HepG2 (cell line): ENCODE results near the gene PARP3. TPM values are rescaled to one million over a fixed set of nuclear protein-coding genes. Genes with fewer than 3 reads are reported as not detected.
A peak's percentile ranks its signal among the peaks of the same experiment; 100 is the strongest.

Experiments
- CREB3 ChIP-seq: sonication (generic); formaldehyde crosslinking; IDR thresholded peaks from 2 replicates; pipeline ENCODE4 v1.5.0; 2020; ENCODE audit warnings: missing genetic modification reagents
- NFAT5 ChIP-seq: sonication (generic); formaldehyde crosslinking; IDR thresholded peaks from 2 replicates; pipeline ENCODE4 v1.4.0; 2020; ENCODE audit warnings: missing genetic modification reagents
- PAX8 ChIP-seq: sonication (generic); formaldehyde crosslinking; IDR thresholded peaks from 2 replicates; pipeline ENCODE4 v1.8.0; 2022; ENCODE audit warnings: mild to moderate bottlenecking, missing genetic modification reagents, borderline replicate concordance
- PCBP1 ChIP-seq: fragments of 200-400 bp; formaldehyde crosslinking; IDR thresholded peaks from 2 replicates; pipeline ENCODE4 v1.6.1; 2017; ENCODE audit warnings: mild to moderate bottlenecking, low read depth, low read length, borderline replicate concordance
- RARA ChIP-seq: IDR thresholded peaks from 2 replicates; pipeline ENCODE4 v1.6.1; 2016; ENCODE audit warnings: missing genetic modification reagents, missing compliant biosample characterization
- ZNF30 ChIP-seq: sonication (generic); formaldehyde crosslinking; IDR thresholded peaks from 2 replicates; pipeline ENCODE4 v1.5.0; 2020; ENCODE audit warnings: mild to moderate bottlenecking, missing genetic modification reagents
- ZNF550 ChIP-seq: sonication (generic); formaldehyde crosslinking; IDR thresholded peaks from 2 replicates; pipeline ENCODE4 v1.4.0; 2020; ENCODE audit warnings: mild to moderate bottlenecking, missing genetic modification reagents, borderline replicate concordance
- ZNF580 ChIP-seq: IDR thresholded peaks from 2 replicates; pipeline ENCODE4 v1.6.1; 2016; ENCODE audit warnings: low read depth, borderline replicate concordance
- ZNF670 ChIP-seq: sonication (generic); formaldehyde crosslinking; IDR thresholded peaks from 2 replicates; pipeline ENCODE4 v1.8.0; 2022; ENCODE audit warnings: mild to moderate bottlenecking, missing genetic modification reagents, borderline replicate concordance
- ZNF746 ChIP-seq: sonication (generic); formaldehyde crosslinking; IDR thresholded peaks from 2 replicates; pipeline ENCODE4 v1.8.0; 2022; ENCODE audit warnings: mild to moderate bottlenecking, missing genetic modification reagents
- polyA plus RNA-seq, 8 experiments: library from polyadenylated mRNA; depleted of rRNA in 3 of 8; stranded (reverse) in 7 of 8; unstranded in 1 of 8; fragments of >200 nt; fragmentation: Illumina TruSeq in 4 of 8; extraction: Trizol in 4 of 8; gene quantifications; 2 replicates each; pipeline versions ENCODE4 v1.2.1 to v1.2.3, GENCODE V29; 2011 to 2016; ENCODE audit warnings: low read depth in 4 of 8, missing spikeins in 1 of 8, mixed read lengths in 1 of 8; ENCODE audit not compliant: insufficient read depth in 1 of 8
- total RNA-seq, 5 experiments: library from RNA; depleted of rRNA; stranded (reverse); fragments of >200 nt; fragmentation: Illumina TruSeq; extraction: Trizol; gene quantifications; 2 replicates each; pipeline ENCODE4 v1.2.3, GENCODE V29; 2016; ENCODE audit warnings: low read depth in 1 of 5
- TF ChIP-seq, protein P1 (sequence below): sonication (generic); formaldehyde crosslinking; IDR thresholded peaks from 2 replicates; pipeline ENCODE4 v1.8.0; 2023; ENCODE audit warnings: mild to moderate bottlenecking, missing genetic modification reagents
- TF ChIP-seq, protein P2 (sequence below): sonication (generic); formaldehyde crosslinking; IDR thresholded peaks from 2 replicates; pipeline ENCODE4 v1.4.0; 2020; ENCODE audit warnings: mild to moderate bottlenecking, missing genetic modification reagents

The PARP3 gene
- total and polyA plus RNA-seq, 2 of the 13 experiments (the other 11 are each of a cell fraction or from before 2014, with no cell fraction given): 11.2 to 21.5 TPM

- TF ChIP-seq, protein P1, sequence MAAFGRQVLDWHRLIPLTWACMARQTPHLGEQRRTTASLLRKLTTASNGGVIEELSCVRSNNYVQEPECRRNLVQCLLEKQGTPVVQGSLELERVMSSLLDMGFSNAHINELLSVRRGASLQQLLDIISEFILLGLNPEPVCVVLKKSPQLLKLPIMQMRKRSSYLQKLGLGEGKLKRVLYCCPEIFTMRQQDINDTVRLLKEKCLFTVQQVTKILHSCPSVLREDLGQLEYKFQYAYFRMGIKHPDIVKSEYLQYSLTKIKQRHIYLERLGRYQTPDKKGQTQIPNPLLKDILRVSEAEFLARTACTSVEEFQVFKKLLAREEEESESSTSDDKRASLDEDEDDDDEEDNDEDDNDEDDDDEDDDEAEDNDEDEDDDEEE (CRISPR knock-in tag): peak; percentile 27; the same call in 1 of the 2 replicates
- TF ChIP-seq, protein P2, sequence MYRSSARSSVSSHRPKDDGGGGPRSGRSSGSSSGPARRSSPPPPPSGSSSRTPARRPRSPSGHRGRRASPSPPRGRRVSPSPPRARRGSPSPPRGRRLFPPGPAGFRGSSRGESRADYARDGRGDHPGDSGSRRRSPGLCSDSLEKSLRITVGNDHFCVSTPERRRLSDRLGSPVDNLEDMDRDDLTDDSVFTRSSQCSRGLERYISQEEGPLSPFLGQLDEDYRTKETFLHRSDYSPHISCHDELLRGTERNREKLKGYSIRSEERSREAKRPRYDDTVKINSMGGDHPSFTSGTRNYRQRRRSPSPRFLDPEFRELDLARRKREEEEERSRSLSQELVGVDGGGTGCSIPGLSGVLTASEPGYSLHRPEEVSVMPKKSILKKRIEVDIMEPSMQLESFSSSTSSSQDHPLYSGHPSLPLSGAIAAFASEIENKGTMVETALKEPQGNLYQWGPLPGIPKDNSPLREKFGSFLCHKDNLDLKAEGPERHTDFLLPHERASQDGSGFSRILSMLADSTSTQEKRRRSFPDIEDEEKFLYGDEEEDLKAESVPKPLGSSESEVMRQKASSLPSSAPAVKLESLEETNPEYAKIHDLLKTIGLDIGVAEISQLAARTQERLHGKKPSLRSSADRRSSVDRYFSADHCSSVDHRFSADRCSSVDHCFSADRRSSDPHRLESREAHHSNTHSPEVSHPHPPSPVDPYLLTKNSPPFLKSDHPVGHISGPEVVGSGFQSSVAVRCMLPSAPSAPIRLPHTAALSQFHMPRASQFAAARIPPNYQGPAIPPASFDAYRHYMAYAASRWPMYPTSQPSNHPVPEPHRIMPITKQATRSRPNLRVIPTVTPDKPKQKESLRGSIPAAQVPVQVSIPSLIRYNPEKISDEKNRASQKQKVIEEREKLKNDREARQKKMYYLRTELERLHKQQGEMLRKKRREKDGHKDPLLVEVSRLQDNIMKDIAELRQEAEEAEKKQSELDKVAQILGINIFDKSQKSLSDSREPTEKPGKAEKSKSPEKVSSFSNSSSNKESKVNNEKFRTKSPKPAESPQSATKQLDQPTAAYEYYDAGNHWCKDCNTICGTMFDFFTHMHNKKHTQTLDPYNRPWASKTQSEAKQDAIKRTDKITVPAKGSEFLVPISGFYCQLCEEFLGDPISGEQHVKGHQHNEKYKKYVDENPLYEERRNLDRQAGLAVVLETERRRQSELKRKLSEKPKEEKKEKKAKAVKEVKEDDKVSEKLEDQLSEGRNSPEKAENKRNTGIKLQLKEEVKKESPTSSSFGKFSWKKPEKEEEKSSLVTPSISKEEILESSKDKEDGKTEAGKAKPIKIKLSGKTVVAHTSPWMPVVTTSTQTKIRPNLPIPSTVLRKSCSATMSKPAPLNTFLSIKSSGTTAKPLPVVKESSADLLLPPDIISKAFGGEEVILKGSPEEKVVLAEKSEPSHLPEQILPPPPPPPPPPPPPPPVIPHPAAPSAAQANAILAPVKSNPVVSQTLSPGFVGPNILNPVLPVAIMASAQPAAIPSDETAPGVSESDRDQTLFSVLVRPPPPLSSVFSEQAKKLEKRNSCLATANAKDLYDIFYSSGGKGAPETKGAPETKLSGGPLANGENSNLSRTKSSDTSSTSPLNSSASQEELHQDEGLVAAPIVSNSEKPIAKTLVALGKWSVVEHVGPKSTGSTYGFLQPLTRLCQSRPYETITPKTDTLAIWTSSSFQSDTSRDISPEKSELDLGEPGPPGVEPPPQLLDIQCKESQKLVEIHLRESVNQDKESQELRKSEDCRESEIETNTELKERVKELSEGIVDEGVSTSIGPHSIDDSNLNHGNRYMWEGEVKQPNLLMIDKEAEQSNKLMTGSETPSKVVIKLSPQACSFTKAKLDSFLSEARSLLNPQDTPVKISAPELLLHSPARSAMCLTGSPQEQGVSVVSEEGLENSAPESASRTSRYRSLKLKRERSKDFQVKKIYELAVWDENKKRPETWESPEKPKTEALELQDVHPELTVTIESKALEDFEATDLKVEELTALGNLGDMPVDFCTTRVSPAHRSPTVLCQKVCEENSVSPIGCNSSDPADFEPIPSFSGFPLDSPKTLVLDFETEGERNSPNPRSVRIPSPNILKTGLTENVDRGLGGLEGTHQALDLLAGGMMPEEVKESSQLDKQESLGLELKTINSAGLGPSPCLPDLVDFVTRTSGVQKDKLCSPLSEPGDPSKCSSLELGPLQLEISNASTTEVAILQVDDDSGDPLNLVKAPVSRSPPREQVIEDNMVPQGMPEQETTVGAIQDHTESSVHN (CRISPR knock-in tag): no peak
- TF ChIP-seq RARA (CRISPR knock-in tag): peak; percentile 83
- no peak for TF ChIP-seq ZNF30
- no peak for TF ChIP-seq PAX8 (CRISPR knock-in tag)
- no peak; the same call in 1 of the 2 replicates for TF ChIP-seq ZNF580
- no peak for TF ChIP-seq ZNF670
- no peak for TF ChIP-seq PCBP1
- no peak for TF ChIP-seq ZNF550
- TF ChIP-seq CREB3 (CRISPR knock-in tag): no peak
- no peak for TF ChIP-seq NFAT5 (CRISPR knock-in tag)
- no peak for TF ChIP-seq ZNF746 (CRISPR knock-in tag)
Observed at GRCh38 chr3:51942603-51943450, 664 bp downstream of the PARP3 start (continued).
